OCI-LY7 (cell line): ENCODE measurements around the gene ACR.

Source experiments
- EZH2phosphoT487 ChIP-seq: fragments of 200-600 bp; sonication (generic); IDR thresholded peaks from 2 replicates; pipeline ENCODE4 v1.6.1; 2018; ENCODE audit warnings: low read depth, borderline replicate concordance, mild to moderate bottlenecking, mixed run types, antibody characterized with exemption, low read length, moderate library complexity, mixed read lengths
- TF ChIP-seq, protein P1 (sequence below): fragments of 200-600 bp; sonication (generic); conservative IDR thresholded peaks from 2 replicates; pipeline ENCODE4 v1.5.1; 2014; ENCODE audit warnings: mild to moderate bottlenecking, antibody characterized with exemption, low read length, moderate library complexity, mixed read lengths

DNA sequence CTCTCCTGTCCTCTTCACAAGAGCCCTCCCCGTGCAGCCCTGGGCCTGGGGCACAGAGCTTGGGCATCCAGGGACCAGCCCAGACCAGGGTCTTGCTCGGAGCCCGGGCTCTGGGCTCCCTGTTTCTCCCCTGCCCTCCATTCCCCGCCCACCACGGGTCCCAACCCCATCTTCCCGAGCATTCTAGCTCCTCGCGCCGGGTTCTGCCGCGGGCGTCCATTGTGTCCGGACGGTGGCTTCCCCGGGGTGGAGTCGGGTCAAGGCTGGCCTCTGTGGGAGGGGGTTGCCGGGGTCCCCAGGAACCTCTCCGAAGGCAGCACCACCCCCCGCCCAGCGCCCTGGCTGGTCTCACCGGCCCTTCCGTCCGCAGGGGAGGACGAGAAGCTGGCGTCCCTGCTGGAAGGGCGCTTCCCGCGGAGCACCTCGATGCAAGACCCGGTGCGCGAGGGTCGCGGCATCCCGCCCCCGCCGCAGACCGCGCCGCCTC, 18.1 kb upstream of the ACR start:
- TF ChIP-seq, protein P1, sequence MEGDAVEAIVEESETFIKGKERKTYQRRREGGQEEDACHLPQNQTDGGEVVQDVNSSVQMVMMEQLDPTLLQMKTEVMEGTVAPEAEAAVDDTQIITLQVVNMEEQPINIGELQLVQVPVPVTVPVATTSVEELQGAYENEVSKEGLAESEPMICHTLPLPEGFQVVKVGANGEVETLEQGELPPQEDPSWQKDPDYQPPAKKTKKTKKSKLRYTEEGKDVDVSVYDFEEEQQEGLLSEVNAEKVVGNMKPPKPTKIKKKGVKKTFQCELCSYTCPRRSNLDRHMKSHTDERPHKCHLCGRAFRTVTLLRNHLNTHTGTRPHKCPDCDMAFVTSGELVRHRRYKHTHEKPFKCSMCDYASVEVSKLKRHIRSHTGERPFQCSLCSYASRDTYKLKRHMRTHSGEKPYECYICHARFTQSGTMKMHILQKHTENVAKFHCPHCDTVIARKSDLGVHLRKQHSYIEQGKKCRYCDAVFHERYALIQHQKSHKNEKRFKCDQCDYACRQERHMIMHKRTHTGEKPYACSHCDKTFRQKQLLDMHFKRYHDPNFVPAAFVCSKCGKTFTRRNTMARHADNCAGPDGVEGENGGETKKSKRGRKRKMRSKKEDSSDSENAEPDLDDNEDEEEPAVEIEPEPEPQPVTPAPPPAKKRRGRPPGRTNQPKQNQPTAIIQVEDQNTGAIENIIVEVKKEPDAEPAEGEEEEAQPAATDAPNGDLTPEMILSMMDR, result no peak
- no peak for TF ChIP-seq EZH2phosphoT487
